Neutrophil (primary cell): ENCODE results near the gene PPM1L.

Experiments used
- H3K27ac ChIP-seq: fragments of 200-600 bp; sonication (generic); 2 replicates; pipeline ENCODE4 v1.5.1; 2016; ENCODE audit warnings: mild to moderate bottlenecking, moderate library complexity
- H3K27me3 ChIP-seq: fragments of 200-600 bp; sonication (generic); 2 replicates; pipeline ENCODE4 v1.6.0; 2016; ENCODE audit warnings: mild to moderate bottlenecking
- H3K36me3 ChIP-seq: fragments of 200-600 bp; sonication (generic); 2 replicates; pipeline ENCODE4 v1.5.1; 2017
- H3K4me1 ChIP-seq, 2 experiments: fragments of 200-600 bp in 1 of 2; sonication (generic) in 1 of 2; 1 replicate in 1 of 2; 2 replicates in 1 of 2; pipeline versions ENCODE4 v1.5.1 to v1.6.1; 2013 to 2016; ENCODE audit warnings: low read depth in 1 of 2, low read length in 1 of 2, mild to moderate bottlenecking in 1 of 2, moderate library complexity in 1 of 2; ENCODE audit not compliant: control insufficient read depth in 1 of 2, insufficient read depth in 1 of 2
- H3K4me3 ChIP-seq, 2 experiments: fragments of 200-600 bp in 1 of 2; sonication (generic) in 1 of 2; 1 replicate in 1 of 2; 2 replicates in 1 of 2; pipeline ENCODE4 v1.5.1; 2013 to 2016; ENCODE audit warnings: low read depth in 1 of 2, low read length in 1 of 2, mild to moderate bottlenecking in 1 of 2, moderate library complexity in 1 of 2
- H3K9me3 ChIP-seq: fragments of 200-600 bp; sonication (generic); 2 replicates; pipeline ENCODE4 v1.5.1; 2016
- TF ChIP-seq, protein P1 (sequence below): fragments of 200-600 bp; sonication (generic); IDR thresholded peaks from 2 replicates; pipeline ENCODE4 v1.5.1; 2016; ENCODE audit warnings: antibody characterized with exemption

PPM1L gene

DNA sequence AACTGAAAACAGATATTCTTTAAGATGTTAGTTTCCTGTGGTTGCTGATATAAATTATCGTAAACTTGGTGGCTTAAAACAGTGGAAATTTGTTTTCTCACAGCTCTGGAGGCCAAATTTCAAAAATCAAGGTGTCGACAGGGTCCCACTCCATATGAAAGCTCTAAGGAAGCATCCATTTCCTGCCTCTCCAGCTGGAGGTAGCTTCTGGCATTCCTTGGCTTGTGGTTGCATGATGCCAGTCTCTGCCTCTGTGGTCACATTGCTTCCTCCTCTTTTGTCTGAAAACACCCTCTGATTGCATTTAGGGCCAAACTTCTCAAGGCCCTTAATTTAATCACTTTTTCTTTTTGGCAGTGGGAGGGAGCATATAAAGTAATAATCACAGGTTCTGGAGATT is 96.8 kb downstream of the PPM1L start:
- Histone ChIP-seq H3K9me3 (no peaks in the 10 kb centered on the region), H3K27ac (no peak overlapping the region), H3K36me3 (no peaks in the 10 kb centered on the region), H3K4me3 (no peak overlapping the region), H3K4me1 (no peaks in the 10 kb centered on the region), H3K27me3 (no peaks in the 10 kb centered on the region)
- TF ChIP-seq, protein P1, sequence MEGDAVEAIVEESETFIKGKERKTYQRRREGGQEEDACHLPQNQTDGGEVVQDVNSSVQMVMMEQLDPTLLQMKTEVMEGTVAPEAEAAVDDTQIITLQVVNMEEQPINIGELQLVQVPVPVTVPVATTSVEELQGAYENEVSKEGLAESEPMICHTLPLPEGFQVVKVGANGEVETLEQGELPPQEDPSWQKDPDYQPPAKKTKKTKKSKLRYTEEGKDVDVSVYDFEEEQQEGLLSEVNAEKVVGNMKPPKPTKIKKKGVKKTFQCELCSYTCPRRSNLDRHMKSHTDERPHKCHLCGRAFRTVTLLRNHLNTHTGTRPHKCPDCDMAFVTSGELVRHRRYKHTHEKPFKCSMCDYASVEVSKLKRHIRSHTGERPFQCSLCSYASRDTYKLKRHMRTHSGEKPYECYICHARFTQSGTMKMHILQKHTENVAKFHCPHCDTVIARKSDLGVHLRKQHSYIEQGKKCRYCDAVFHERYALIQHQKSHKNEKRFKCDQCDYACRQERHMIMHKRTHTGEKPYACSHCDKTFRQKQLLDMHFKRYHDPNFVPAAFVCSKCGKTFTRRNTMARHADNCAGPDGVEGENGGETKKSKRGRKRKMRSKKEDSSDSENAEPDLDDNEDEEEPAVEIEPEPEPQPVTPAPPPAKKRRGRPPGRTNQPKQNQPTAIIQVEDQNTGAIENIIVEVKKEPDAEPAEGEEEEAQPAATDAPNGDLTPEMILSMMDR = no peak

DNA sequence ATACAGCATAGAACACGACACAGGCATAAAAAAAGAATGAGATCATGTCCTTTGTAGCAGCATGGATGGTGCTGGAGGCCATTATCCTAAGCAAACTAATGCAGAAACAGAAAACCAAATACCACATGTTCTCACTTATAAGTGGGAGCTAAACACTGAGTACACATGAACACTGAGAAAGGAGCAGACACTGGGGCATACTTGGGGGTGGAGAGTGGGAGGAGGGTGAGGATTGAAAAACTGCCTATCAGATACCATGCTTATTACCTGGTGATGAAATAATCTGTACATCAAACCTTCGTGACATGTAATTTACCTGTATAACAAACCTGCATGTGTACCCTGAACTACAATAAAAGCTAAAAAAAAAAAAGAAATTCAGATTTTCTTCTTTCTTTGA is 100.4 kb downstream of the PPM1L start:
- Histone ChIP-seq H3K27ac (no peak overlapping the region), H3K36me3 (no peaks in the 10 kb centered on the region), H3K27me3 (no peaks in the 10 kb centered on the region), H3K9me3 (no peaks in the 10 kb centered on the region), H3K4me3 (no peak overlapping the region), H3K4me1 (no peaks in the 10 kb centered on the region)
- TF ChIP-seq, protein P1 = no peak

DNA sequence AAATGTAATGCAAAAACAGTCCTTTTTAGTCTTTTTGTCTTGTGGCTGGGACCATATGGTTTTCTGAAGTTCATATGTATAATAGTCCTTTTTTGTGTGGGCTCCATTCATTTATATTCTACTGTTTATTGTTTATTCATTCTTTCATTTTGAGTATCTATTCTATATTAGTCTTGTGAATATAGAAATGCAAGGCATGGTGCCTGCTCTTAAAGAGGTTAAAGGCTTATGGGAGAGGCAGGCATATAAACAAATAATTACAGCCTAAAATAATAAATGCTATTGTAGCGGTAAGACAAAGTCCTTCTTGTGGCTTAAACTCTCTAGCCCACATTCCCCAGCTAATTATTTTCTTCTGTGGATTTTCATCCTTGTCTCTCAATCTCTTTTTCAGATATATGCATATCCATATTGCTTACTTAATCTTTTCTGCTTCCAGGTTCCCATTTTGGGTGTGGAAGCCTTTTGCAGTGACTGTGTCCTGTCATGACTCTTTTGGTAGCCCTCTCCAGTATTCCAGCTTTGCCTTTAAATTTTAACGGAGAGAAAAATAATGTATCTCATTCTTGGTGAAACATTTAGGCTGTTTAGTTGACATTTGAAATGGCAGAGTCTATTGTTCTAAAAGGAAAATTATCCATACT is 101.6 kb downstream of the PPM1L start:
- Histone ChIP-seq H3K27me3 (no peaks in the 10 kb centered on the region), H3K36me3 (no peaks in the 10 kb centered on the region), H3K27ac (no peak overlapping the region), H3K4me1 (no peaks in the 10 kb centered on the region), H3K4me3 (no peak overlapping the region), H3K9me3 (no peaks in the 10 kb centered on the region)
- TF ChIP-seq, protein P1 = no peak

DNA sequence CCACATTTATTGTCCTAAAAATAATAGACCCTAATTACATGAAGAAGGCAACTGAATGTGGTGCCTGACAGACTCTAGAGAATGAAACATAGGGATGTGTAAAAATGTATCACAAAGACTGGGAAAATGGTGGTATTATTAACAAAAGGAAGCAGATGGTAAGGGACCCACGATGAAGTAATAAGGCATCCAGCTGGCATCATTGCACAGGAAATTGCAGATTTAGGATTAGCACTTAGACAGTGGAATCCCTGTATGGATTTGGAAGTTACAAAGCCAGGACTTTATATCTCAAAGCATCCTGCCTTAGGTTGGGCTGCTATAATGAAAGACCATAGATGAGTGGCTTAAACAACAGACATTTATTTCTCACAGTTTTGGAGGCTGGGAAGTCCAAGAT is 104.3 kb downstream of the PPM1L start:
- no peak overlapping the region for H3K27ac ChIP-seq
- H3K4me1 ChIP-seq = no peaks in the 10 kb centered on the region
- TF ChIP-seq, protein P1 = no peak
- no peaks in the 10 kb centered on the region for H3K9me3 ChIP-seq
- no peaks in the 10 kb centered on the region for H3K36me3 ChIP-seq
- H3K4me3 ChIP-seq = no peak overlapping the region
- no peaks in the 10 kb centered on the region for H3K27me3 ChIP-seq

DNA sequence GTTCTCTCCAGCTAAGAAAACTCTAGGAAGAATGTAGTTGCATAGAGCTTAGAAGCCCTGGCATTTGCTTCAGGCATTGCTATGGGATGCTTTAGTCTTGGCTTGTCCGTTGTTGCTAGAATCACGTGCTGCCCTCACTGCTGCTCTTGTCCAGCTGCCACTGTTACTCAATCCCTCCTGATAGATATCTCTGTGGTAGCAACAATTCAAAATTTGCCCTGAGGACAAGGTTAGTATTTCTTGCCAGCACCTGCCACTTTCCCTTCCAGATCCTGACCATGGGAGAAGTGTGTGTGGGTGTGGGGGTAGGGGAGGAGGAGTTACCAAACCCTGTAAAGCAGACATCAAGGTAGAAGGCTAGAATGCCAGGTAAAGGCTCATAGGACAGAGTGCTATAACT is 113.8 kb downstream of the PPM1L start:
- Histone ChIP-seq H3K36me3 (no peaks in the 10 kb centered on the region), H3K4me1 (no peaks in the 10 kb centered on the region), H3K9me3 (no peaks in the 10 kb centered on the region), H3K27ac (no peak overlapping the region), H3K27me3 (no peaks in the 10 kb centered on the region), H3K4me3 (no peak overlapping the region)
- TF ChIP-seq, protein P1 = no peak

DNA sequence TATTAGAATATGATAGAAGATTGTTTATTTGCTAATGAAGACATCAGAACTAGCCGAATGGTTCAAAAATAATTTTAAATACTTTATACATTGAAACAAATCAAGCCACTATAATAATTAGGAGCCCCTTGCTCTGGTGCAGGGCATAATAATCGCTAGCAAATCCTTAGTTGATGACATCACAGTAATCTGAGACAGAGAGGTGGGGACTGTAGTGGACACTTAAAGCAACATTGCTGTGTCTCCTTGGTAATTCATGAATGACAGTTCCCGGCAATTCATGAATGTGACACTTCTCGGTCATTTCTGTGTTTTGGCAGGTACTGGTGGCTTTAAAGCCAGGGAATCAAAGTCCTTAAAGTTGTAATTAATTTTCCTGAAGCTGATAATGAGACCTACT is 114.3 kb downstream of the PPM1L start:
- Histone ChIP-seq H3K27ac (no peak overlapping the region), H3K4me3 (no peak overlapping the region)

More for the DNA sequence above, 114.3 kb downstream of the PPM1L start:
- no peaks in the 10 kb centered on the region for H3K36me3 ChIP-seq
- no peaks in the 10 kb centered on the region for H3K4me1 ChIP-seq
- TF ChIP-seq, protein P1 = no peak
- no peaks in the 10 kb centered on the region for H3K27me3 ChIP-seq
- no peaks in the 10 kb centered on the region for H3K9me3 ChIP-seq
